ENCODE results near the gene LY6G6D. TPM values are rescaled to one million over a fixed set of nuclear protein-coding genes. Genes with fewer than 3 reads are reported as not detected.

The LY6G6D gene
- total and polyA plus RNA-seq, 4 donors, result not detected

DNA sequence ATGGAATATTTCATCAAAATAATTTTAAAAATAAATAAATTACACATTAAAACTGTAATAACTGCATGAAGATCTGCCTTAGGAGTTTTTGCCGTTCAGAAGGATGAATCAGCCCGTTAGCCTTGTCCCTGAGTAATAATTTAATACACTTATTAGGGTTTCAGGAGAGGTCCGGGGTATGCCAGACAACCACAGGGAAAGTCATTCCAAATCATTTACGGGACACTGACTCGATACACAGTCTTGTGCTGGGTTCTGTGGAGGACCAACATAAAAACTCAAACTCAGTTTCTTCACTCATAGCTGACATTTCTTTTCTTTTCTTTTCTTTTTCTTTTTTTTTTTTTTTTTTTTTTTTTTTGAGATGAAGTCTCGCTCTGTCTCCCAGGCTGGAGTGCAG lies 9.2 kb upstream of the LY6G6D start:
- TF ChIP-seq, protein P1, sequence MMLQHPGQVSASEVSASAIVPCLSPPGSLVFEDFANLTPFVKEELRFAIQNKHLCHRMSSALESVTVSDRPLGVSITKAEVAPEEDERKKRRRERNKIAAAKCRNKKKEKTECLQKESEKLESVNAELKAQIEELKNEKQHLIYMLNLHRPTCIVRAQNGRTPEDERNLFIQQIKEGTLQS (IDR thresholded peaks at IDR 0.05), result no peak
- TF ChIP-seq RAD21 (IDR thresholded peaks at IDR 0.05) (no peak), JUND (IDR thresholded peaks at IDR 0.05) (no peak), SP1 (IDR thresholded peaks at IDR 0.05) (no peak), NR2F2 (IDR thresholded peaks at IDR 0.05) (no peak), RXRA (IDR thresholded peaks at IDR 0.05) (no peak), FOXA1 (IDR thresholded peaks at IDR 0.05) (no peak), YY1 (IDR thresholded peaks at IDR 0.05) (no peak)
- peaks cover 0 to 15% (median 11%) of the 10 kb centered on the region in 4 donors for H3K4me1 ChIP-seq (ENCODE audit: control insufficient read depth in 4 of 4, insufficient read depth in 4 of 4, low read length in 3 of 4)
- WGBS, result 94% methylated on average over 6 of the region's 6 CpGs
- H3K9me3 ChIP-seq (ENCODE audit: control insufficient read depth in 4 of 4, low read length in 3 of 4), result no peaks in the 10 kb centered on the region
- no peaks in the 10 kb centered on the region for H3K36me3 ChIP-seq (ENCODE audit: control insufficient read depth in 4 of 4, insufficient read depth in 3 of 4, low read depth in 1 of 4, low read length in 3 of 4)
- no peak overlapping the region for H3K27ac ChIP-seq (ENCODE audit: low read depth in 1 of 2, low read length in 2 of 2)
- no peak overlapping the region for H3K4me3 ChIP-seq (ENCODE audit: low read depth in 1 of 3, low read length in 3 of 3)
- DNase-seq (ENCODE audit: low spot score), result no peak
- no peak overlapping the region for H3K9ac ChIP-seq (ENCODE audit: low read depth in 1 of 2, low read length in 2 of 2)
- no peaks in the 10 kb centered on the region for H3K27me3 ChIP-seq (ENCODE audit: control insufficient read depth in 4 of 4, insufficient read depth in 4 of 4, low read length in 3 of 4)

DNA sequence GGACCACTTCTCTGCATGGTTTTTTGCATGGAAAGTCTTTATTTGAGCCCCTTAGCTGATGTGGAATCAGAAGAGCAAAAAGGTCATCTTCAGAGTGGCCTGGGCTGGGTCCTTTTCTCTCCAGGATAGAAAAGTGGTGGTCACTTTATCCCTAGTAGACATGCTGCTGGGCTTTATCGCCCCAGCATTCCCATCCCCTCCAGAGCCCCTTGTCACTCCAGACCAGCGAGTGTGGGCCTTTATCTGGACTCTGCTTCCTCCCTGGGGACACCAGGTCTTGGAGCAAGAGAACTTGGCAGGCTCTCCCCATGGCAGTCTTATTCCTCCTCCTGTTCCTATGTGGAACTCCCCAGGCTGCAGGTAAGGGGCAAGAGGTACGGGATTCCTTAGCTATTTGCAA lies 8.5 kb upstream of the LY6G6D start, which contains the start of gene LY6G6F:
Gene LY6G6F, plus strand, starts transcription at position 268 of the 400 bp plus-strand sequence. Its CDS starts 41 bp downstream, at position 309.
- Histone ChIP-seq H3K9ac (ENCODE audit: low read depth in 1 of 2, low read length in 2 of 2) (no peak within 1 kb of the TSS), H3K4me3 (ENCODE audit: low read depth in 1 of 3, low read length in 3 of 3) (no peak within 1 kb of the TSS), H3K9me3 (ENCODE audit: control insufficient read depth in 4 of 4, low read length in 3 of 4) (no peaks in the 10 kb centered on the region), H3K27ac (ENCODE audit: low read depth in 1 of 2, low read length in 2 of 2) (no peak within 1 kb of the TSS), H3K36me3 (ENCODE audit: control insufficient read depth in 4 of 4, insufficient read depth in 3 of 4, low read depth in 1 of 4, low read length in 3 of 4) (no peaks in the 10 kb centered on the region), H3K27me3 (ENCODE audit: control insufficient read depth in 4 of 4, insufficient read depth in 4 of 4, low read length in 3 of 4) (no peaks in the 10 kb centered on the region), H3K4me1 (ENCODE audit: control insufficient read depth in 4 of 4, insufficient read depth in 4 of 4, low read length in 3 of 4) (peaks cover 0 to 8% (median 6%) of the 10 kb centered on the region in 4 donors)
- TF ChIP-seq, protein P2, sequence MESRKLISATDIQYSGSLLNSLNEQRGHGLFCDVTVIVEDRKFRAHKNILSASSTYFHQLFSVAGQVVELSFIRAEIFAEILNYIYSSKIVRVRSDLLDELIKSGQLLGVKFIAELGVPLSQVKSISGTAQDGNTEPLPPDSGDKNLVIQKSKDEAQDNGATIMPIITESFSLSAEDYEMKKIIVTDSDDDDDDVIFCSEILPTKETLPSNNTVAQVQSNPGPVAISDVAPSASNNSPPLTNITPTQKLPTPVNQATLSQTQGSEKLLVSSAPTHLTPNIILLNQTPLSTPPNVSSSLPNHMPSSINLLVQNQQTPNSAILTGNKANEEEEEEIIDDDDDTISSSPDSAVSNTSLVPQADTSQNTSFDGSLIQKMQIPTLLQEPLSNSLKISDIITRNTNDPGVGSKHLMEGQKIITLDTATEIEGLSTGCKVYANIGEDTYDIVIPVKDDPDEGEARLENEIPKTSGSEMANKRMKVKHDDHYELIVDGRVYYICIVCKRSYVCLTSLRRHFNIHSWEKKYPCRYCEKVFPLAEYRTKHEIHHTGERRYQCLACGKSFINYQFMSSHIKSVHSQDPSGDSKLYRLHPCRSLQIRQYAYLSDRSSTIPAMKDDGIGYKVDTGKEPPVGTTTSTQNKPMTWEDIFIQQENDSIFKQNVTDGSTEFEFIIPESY (IDR thresholded peaks at IDR 0.05), result no peak
- no peak for TF ChIP-seq YY1 (IDR thresholded peaks at IDR 0.05)
- TF ChIP-seq FOXA2 (IDR thresholded peaks at IDR 0.05), result no peak
- no peak for TF ChIP-seq TAF1 (conservative IDR thresholded peaks at IDR 0.05)
- no peak for TF ChIP-seq RAD21 (IDR thresholded peaks at IDR 0.05)
- TF ChIP-seq HNF4G (IDR thresholded peaks at IDR 0.05), result no peak
- TF ChIP-seq, protein P3, sequence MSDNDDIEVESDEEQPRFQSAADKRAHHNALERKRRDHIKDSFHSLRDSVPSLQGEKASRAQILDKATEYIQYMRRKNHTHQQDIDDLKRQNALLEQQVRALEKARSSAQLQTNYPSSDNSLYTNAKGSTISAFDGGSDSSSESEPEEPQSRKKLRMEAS (IDR thresholded peaks at IDR 0.05), result no peak
- TF ChIP-seq EGR1 (IDR thresholded peaks at IDR 0.05; ENCODE audit: low read depth in 2 of 2), result no peak
- TF ChIP-seq NR2F2 (IDR thresholded peaks at IDR 0.05), result no peak
- TF ChIP-seq FOXA1 (IDR thresholded peaks at IDR 0.05), result no peak
- TF ChIP-seq SP1 (IDR thresholded peaks at IDR 0.05), result no peak
- TF ChIP-seq HNF4A (conservative IDR thresholded peaks at IDR 0.05), result no peak
- TF ChIP-seq, protein P4, sequence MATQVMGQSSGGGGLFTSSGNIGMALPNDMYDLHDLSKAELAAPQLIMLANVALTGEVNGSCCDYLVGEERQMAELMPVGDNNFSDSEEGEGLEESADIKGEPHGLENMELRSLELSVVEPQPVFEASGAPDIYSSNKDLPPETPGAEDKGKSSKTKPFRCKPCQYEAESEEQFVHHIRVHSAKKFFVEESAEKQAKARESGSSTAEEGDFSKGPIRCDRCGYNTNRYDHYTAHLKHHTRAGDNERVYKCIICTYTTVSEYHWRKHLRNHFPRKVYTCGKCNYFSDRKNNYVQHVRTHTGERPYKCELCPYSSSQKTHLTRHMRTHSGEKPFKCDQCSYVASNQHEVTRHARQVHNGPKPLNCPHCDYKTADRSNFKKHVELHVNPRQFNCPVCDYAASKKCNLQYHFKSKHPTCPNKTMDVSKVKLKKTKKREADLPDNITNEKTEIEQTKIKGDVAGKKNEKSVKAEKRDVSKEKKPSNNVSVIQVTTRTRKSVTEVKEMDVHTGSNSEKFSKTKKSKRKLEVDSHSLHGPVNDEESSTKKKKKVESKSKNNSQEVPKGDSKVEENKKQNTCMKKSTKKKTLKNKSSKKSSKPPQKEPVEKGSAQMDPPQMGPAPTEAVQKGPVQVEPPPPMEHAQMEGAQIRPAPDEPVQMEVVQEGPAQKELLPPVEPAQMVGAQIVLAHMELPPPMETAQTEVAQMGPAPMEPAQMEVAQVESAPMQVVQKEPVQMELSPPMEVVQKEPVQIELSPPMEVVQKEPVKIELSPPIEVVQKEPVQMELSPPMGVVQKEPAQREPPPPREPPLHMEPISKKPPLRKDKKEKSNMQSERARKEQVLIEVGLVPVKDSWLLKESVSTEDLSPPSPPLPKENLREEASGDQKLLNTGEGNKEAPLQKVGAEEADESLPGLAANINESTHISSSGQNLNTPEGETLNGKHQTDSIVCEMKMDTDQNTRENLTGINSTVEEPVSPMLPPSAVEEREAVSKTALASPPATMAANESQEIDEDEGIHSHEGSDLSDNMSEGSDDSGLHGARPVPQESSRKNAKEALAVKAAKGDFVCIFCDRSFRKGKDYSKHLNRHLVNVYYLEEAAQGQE (IDR thresholded peaks at IDR 0.05), result no peak
- no peak for DNase-seq (ENCODE audit: low spot score)
- 70% methylated on average over 3 of the region's 3 CpGs for WGBS
